ENCODE data around the gene TEPSIN.

Gene TEPSIN

DNA sequence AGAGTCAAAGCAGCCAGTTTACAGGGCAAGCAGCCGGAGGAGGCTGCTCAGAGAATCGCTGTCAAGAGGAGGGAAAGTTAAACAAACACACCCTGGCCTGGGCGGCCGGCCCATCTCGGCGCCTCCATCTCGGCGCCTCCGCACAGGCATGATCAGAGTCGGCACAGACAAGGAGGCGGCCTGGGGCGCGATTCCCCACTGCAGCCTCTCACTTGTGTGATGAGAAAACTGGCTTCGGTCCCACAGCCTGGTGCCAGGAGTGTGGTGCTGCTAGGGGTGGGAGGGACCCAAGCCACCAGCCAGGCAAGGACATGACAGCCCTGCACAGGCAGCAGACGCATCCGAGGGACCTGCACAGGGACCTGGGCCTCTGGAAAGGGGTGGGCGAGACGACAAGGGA lies 38.6 kb upstream of the TEPSIN start:
- no peak for TF ChIP-seq ZFX (IDR thresholded peaks at IDR 0.05; ENCODE audit: borderline replicate concordance)
- TF ChIP-seq, protein P1, sequence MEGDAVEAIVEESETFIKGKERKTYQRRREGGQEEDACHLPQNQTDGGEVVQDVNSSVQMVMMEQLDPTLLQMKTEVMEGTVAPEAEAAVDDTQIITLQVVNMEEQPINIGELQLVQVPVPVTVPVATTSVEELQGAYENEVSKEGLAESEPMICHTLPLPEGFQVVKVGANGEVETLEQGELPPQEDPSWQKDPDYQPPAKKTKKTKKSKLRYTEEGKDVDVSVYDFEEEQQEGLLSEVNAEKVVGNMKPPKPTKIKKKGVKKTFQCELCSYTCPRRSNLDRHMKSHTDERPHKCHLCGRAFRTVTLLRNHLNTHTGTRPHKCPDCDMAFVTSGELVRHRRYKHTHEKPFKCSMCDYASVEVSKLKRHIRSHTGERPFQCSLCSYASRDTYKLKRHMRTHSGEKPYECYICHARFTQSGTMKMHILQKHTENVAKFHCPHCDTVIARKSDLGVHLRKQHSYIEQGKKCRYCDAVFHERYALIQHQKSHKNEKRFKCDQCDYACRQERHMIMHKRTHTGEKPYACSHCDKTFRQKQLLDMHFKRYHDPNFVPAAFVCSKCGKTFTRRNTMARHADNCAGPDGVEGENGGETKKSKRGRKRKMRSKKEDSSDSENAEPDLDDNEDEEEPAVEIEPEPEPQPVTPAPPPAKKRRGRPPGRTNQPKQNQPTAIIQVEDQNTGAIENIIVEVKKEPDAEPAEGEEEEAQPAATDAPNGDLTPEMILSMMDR (IDR thresholded peaks at IDR 0.05), result no peak
- no peak overlapping the region for H3K27ac ChIP-seq

DNA sequence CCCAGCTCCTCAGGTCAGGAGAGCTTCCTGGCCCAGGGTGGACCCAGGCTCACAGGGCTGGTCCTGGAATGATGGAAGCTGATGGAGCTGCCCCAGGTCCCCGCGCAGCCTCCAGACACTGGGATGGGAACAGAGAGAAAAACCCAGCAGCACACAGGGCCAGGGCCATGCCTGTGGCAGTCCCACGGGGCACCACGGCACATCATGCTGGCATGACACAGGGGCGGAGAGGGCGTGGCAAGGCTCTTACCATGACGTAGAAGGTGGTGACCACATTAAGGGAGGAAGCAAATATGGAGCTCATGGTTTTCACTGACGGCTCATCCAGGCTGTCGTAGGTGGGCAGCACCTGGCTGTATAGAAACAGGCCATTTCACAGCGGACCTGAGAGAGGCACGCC lies 37.9 kb upstream of the TEPSIN start:
- H3K27ac ChIP-seq, result no peak overlapping the region
- TF ChIP-seq, protein P1 (IDR thresholded peaks at IDR 0.05), result no peak
- TF ChIP-seq ZFX (IDR thresholded peaks at IDR 0.05; ENCODE audit: borderline replicate concordance), result no peak

DNA sequence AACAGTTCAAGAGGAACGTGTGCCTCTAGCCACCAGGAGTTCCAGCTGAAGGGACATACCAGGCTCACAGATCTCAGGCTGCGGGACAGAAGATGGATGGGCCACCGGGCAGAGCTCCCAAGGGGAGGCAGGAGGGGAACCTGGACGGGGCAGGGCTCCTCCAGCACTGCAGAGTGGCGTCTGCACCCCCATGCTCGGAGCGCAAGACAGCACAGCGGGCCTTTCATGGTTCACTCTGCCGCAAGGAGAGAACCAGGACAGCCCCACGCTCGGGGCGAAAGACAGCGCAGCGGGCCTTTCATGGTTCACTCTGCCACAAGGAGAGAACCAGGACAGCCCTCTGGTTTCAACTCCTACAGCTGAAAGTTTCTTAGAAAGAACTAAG lies 35.6 kb upstream of the TEPSIN start:
- TF ChIP-seq ZFX (IDR thresholded peaks at IDR 0.05; ENCODE audit: borderline replicate concordance), result no peak
- TF ChIP-seq, protein P1 (IDR thresholded peaks at IDR 0.05), result no peak

GRCh38 chr17:81273698-81274470 lies 35.0 kb upstream of the TEPSIN start:
- TF ChIP-seq, protein P1 (IDR thresholded peaks at IDR 0.05), result no peak
- TF ChIP-seq ZFX (IDR thresholded peaks at IDR 0.05; ENCODE audit: borderline replicate concordance), result no peak
- no peak overlapping the region for H3K27ac ChIP-seq

More for the DNA sequence above, 35.6 kb upstream of the TEPSIN start:
- H3K27ac ChIP-seq, result no peak overlapping the region

GRCh38 chr17:81272616-81273015 lies 33.8 kb upstream of the TEPSIN start:
- no peak for TF ChIP-seq ZFX (IDR thresholded peaks at IDR 0.05; ENCODE audit: borderline replicate concordance)
- TF ChIP-seq, protein P1 (IDR thresholded peaks at IDR 0.05), result no peak
- no peak overlapping the region for H3K27ac ChIP-seq

GRCh38 chr17:81271226-81271625 lies 32.4 kb upstream of the TEPSIN start:
- no peak for TF ChIP-seq ZFX (IDR thresholded peaks at IDR 0.05; ENCODE audit: borderline replicate concordance)
- TF ChIP-seq, protein P1 (IDR thresholded peaks at IDR 0.05), result no peak
- H3K27ac ChIP-seq, result no peak overlapping the region

- H3K27ac ChIP-seq, result no peak overlapping the region
- TF ChIP-seq, protein P1 (IDR thresholded peaks at IDR 0.05), result no peak
Measured at GRCh38 chr17:81270279-81270678, 31.4 kb upstream of the TEPSIN start.
